GM23338 (cell line): ENCODE data around the gene POMGNT1.

ENCODE experiments used
- EZH2 ChIP-seq: fragments of 200-600 bp; sonication (generic); IDR thresholded peaks from one replicate; pipeline ENCODE4 v1.8.0; 2017; ENCODE audit warnings: antibody characterized with exemption, mild to moderate bottlenecking, low read depth; ENCODE audit not compliant: unreplicated experiment
- EZH2phosphoT487 ChIP-seq: fragments of 200-600 bp; sonication (generic); IDR thresholded peaks from one replicate; pipeline ENCODE4 v1.8.1; 2018; ENCODE audit warnings: antibody characterized with exemption; ENCODE audit not compliant: unreplicated experiment
- POLR2AphosphoS5 ChIP-seq: IDR thresholded peaks from 2 replicates; pipeline ENCODE4 v1.6.1; 2016; ENCODE audit warnings: antibody characterized with exemption, low read depth
- TF ChIP-seq, protein P1 (sequence below), 2 experiments: fragments of 200-600 bp in 1 of 2; sonication (generic) in 1 of 2; conservative IDR thresholded peaks; 2 replicates each; pipeline versions ENCODE4 v1.5.1 to v1.6.1; 2016 to 2017; ENCODE audit warnings: antibody characterized with exemption in 2 of 2, low read depth in 2 of 2, mild to moderate bottlenecking in 2 of 2, moderate library complexity in 1 of 2
- TF ChIP-seq, protein P2 (sequence below): IDR thresholded peaks from one replicate; pipeline ENCODE4 v1.6.1; 2018; ENCODE audit warnings: antibody characterized with exemption; ENCODE audit not compliant: unreplicated experiment
- TF ChIP-seq, protein P3 (sequence below): IDR thresholded peaks from 2 replicates; pipeline ENCODE4 v1.6.1; 2016; ENCODE audit warnings: antibody characterized with exemption

DNA sequence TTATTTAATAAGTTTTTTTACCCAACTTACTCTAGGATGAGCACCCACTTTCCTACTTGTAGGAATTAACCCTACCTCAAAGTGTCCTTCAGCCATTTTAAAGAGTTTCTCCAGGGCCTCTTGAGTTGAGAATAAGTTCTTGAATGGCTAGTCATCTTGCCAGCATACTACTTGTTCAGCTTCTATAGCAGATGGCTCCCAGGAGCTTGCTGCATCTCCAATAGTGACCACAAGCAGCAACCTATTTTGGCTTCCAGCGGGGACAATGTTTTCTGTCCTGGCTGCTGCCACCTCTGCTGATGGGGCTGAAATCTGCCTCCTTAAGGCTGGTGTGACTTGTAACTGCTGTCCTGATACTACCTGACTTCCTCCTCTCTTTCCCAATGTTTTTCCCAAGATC is 45.0 kb downstream of the POMGNT1 start:
- TF ChIP-seq, protein P1, sequence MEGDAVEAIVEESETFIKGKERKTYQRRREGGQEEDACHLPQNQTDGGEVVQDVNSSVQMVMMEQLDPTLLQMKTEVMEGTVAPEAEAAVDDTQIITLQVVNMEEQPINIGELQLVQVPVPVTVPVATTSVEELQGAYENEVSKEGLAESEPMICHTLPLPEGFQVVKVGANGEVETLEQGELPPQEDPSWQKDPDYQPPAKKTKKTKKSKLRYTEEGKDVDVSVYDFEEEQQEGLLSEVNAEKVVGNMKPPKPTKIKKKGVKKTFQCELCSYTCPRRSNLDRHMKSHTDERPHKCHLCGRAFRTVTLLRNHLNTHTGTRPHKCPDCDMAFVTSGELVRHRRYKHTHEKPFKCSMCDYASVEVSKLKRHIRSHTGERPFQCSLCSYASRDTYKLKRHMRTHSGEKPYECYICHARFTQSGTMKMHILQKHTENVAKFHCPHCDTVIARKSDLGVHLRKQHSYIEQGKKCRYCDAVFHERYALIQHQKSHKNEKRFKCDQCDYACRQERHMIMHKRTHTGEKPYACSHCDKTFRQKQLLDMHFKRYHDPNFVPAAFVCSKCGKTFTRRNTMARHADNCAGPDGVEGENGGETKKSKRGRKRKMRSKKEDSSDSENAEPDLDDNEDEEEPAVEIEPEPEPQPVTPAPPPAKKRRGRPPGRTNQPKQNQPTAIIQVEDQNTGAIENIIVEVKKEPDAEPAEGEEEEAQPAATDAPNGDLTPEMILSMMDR (conservative IDR thresholded peaks at IDR 0.05; ENCODE audit: low read depth in 2 of 2): no peak
- TF ChIP-seq EZH2phosphoT487: no peak
- no peak for TF ChIP-seq POLR2AphosphoS5
- no peak for TF ChIP-seq EZH2
- TF ChIP-seq, protein P2, sequence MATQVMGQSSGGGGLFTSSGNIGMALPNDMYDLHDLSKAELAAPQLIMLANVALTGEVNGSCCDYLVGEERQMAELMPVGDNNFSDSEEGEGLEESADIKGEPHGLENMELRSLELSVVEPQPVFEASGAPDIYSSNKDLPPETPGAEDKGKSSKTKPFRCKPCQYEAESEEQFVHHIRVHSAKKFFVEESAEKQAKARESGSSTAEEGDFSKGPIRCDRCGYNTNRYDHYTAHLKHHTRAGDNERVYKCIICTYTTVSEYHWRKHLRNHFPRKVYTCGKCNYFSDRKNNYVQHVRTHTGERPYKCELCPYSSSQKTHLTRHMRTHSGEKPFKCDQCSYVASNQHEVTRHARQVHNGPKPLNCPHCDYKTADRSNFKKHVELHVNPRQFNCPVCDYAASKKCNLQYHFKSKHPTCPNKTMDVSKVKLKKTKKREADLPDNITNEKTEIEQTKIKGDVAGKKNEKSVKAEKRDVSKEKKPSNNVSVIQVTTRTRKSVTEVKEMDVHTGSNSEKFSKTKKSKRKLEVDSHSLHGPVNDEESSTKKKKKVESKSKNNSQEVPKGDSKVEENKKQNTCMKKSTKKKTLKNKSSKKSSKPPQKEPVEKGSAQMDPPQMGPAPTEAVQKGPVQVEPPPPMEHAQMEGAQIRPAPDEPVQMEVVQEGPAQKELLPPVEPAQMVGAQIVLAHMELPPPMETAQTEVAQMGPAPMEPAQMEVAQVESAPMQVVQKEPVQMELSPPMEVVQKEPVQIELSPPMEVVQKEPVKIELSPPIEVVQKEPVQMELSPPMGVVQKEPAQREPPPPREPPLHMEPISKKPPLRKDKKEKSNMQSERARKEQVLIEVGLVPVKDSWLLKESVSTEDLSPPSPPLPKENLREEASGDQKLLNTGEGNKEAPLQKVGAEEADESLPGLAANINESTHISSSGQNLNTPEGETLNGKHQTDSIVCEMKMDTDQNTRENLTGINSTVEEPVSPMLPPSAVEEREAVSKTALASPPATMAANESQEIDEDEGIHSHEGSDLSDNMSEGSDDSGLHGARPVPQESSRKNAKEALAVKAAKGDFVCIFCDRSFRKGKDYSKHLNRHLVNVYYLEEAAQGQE: no peak
- TF ChIP-seq, protein P3, sequence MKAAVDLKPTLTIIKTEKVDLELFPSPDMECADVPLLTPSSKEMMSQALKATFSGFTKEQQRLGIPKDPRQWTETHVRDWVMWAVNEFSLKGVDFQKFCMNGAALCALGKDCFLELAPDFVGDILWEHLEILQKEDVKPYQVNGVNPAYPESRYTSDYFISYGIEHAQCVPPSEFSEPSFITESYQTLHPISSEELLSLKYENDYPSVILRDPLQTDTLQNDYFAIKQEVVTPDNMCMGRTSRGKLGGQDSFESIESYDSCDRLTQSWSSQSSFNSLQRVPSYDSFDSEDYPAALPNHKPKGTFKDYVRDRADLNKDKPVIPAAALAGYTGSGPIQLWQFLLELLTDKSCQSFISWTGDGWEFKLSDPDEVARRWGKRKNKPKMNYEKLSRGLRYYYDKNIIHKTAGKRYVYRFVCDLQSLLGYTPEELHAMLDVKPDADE: no peak
